OCI-LY3 (cell line): ENCODE results near the gene OSTF1.

ENCODE experiments used
- H2AFZ ChIP-seq: fragments of 200-600, 300-600 bp; shearing (Covaris generic); 2 replicates; pipeline ENCODE4 v1.6.0; 2014; ENCODE audit warnings: antibody characterized with exemption, low read depth, low read length
- H3K27ac ChIP-seq: fragments of 200-600, 300-600 bp; sonication (generic); 2 replicates; pipeline ENCODE4 v1.5.1; 2014; ENCODE audit warnings: mild to moderate bottlenecking, low read length, moderate library complexity, mixed read lengths
- H3K27me3 ChIP-seq: fragments of 200-600, 300-600 bp; sonication (generic); 2 replicates; pipeline ENCODE4 v1.6.1; 2014; ENCODE audit warnings: low read depth, low read length, mixed read lengths
- H3K36me3 ChIP-seq: fragments of 200-600, 300-600 bp; sonication (generic); replicated peaks from 2 replicates; pipeline ENCODE3; 2014; ENCODE audit warnings: low read depth, low read length, mixed read lengths
- H3K4me1 ChIP-seq: fragments of 300-600, 200-600 bp; sonication (generic); 2 replicates; pipeline ENCODE4 v1.6.1; 2014; ENCODE audit warnings: low read length, mixed read lengths
- H3K4me2 ChIP-seq: fragments of 200-600, 300-600 bp; sonication (generic); 2 replicates; pipeline ENCODE4 v1.6.1; 2014; ENCODE audit warnings: low read length, mixed read lengths
- H3K4me3 ChIP-seq: fragments of 300-600, 200-600 bp; sonication (generic); 2 replicates; pipeline ENCODE4 v1.5.1; 2014; ENCODE audit warnings: antibody characterized with exemption, mild to moderate bottlenecking, low read length, moderate library complexity
- H3K79me2 ChIP-seq: fragments of 300-600, 200-600 bp; shearing (Covaris generic); 2 replicates; pipeline ENCODE4 v1.6.1; 2014; ENCODE audit warnings: mild to moderate bottlenecking, low read length, mixed read lengths
- H3K9ac ChIP-seq: fragments of 300-600, 200-600 bp; shearing (Covaris generic); 2 replicates; pipeline ENCODE4 v1.6.0; 2014; ENCODE audit warnings: mild to moderate bottlenecking, low read length, moderate library complexity
- H3K9me3 ChIP-seq: fragments of 200-600, 300-600 bp; shearing (Covaris generic); 2 replicates; pipeline ENCODE4 v1.6.1; 2014; ENCODE audit warnings: low read length, mixed read lengths; ENCODE audit not compliant: insufficient read depth
- H4K20me1 ChIP-seq: fragments of 200-600, 300-600 bp; sonication (generic); 2 replicates; pipeline ENCODE4 v1.6.1; 2016; ENCODE audit warnings: low read length, mixed read lengths; ENCODE audit not compliant: insufficient read depth
- CTCF ChIP-seq: fragments of 200-600, 300-600 bp; sonication (generic); IDR thresholded peaks from 2 replicates; pipeline ENCODE4 v1.5.1; 2014; ENCODE audit warnings: antibody characterized with exemption, low read length, low read depth
- EZH2phosphoT487 ChIP-seq: fragments of 200-600 bp; shearing (Covaris generic); IDR thresholded peaks from 2 replicates; pipeline ENCODE4 v1.6.1; 2018; ENCODE audit warnings: antibody characterized with exemption, mixed run types, low read depth

OSTF1 gene

DNA sequence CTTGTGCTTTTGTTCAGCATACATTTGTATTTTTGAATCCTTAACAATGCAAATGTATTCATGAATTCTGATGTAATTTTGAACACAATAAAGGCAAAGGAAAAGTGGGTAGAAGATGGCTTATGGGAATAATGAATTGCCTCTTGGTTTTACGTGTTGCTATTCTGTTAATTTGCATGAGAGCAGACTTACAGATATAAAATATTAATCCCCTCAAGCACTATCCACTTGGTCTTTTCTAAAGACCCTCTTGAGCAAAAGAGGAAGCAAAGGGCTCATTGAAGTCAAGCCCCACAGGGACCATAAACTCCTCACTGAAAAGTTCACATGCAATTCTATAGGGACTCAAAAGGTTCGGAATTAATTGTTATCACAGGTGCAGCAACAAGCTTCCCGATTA is 51.9 kb downstream of the OSTF1 start:
- H2AFZ ChIP-seq: no peak overlapping the region
- H4K20me1 ChIP-seq: no peaks in the 10 kb centered on the region
- H3K9me3 ChIP-seq: no peaks in the 10 kb centered on the region
- no peak overlapping the region for H3K4me2 ChIP-seq
- H3K4me3 ChIP-seq: no peak overlapping the region
- no peaks in the 10 kb centered on the region for H3K27me3 ChIP-seq
- peaks cover 4% of the 10 kb centered on the region for H3K36me3 ChIP-seq
- TF ChIP-seq CTCF: no peak
- no peak for TF ChIP-seq EZH2phosphoT487
- no peak overlapping the region for H3K9ac ChIP-seq
- H3K79me2 ChIP-seq: no peaks in the 10 kb centered on the region
- H3K27ac ChIP-seq: no peak overlapping the region
- no peaks in the 10 kb centered on the region for H3K4me1 ChIP-seq

GRCh38 chr9:75142202-75142601 is 53.9 kb downstream of the OSTF1 start:
- Histone ChIP-seq H3K4me3 (no peak overlapping the region), H3K27ac (no peak overlapping the region), H3K36me3 (peaks cover 4% of the 10 kb centered on the region), H3K4me2 (no peak overlapping the region), H2AFZ (no peak overlapping the region), H3K9me3 (no peaks in the 10 kb centered on the region), H3K4me1 (no peaks in the 10 kb centered on the region), H3K79me2 (no peaks in the 10 kb centered on the region), H3K9ac (no peak overlapping the region), H4K20me1 (no peaks in the 10 kb centered on the region), H3K27me3 (no peaks in the 10 kb centered on the region)
- TF ChIP-seq CTCF (no peak), EZH2phosphoT487 (no peak)

DNA sequence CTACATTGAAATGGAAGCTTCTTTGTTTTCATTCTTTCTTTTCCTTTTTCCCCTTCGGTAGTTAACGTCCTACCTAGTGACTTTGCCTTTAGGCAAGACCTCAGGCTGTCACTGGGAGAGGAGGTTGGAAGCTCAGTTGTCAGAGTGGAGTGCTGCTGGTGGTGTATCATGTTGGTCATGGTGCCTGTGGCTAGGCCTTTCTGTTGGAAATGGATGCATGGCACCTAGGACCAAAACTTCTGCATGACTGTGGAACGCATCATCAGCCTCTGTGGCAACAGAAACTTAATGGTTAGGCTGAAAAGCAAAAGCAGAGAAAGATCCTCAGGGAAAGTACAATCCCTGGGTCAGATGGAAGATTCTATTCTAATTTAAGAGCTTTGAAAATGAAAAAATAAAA is 57.9 kb downstream of the OSTF1 start:
- no peak overlapping the region for H3K27ac ChIP-seq
- no peak overlapping the region for H3K4me3 ChIP-seq
- no peak overlapping the region for H2AFZ ChIP-seq
- H4K20me1 ChIP-seq: no peaks in the 10 kb centered on the region
- no peaks in the 10 kb centered on the region for H3K9me3 ChIP-seq
- no peak overlapping the region for H3K9ac ChIP-seq
- no peak for TF ChIP-seq EZH2phosphoT487
- TF ChIP-seq CTCF: no peak
- H3K79me2 ChIP-seq: no peaks in the 10 kb centered on the region
- no peak overlapping the region for H3K4me2 ChIP-seq
- no peaks in the 10 kb centered on the region for H3K4me1 ChIP-seq
- H3K27me3 ChIP-seq: no peaks in the 10 kb centered on the region
- H3K36me3 ChIP-seq: peaks cover 4% of the 10 kb centered on the region

GRCh38 chr9:75147638-75148037 is 59.3 kb downstream of the OSTF1 start:
- H3K9me3 ChIP-seq: no peaks in the 10 kb centered on the region
- TF ChIP-seq CTCF: no peak
- TF ChIP-seq EZH2phosphoT487: no peak
- no peak overlapping the region for H3K4me2 ChIP-seq
- H3K4me1 ChIP-seq: no peaks in the 10 kb centered on the region
- H3K27ac ChIP-seq: no peak overlapping the region
- H2AFZ ChIP-seq: no peak overlapping the region
- H3K79me2 ChIP-seq: no peaks in the 10 kb centered on the region
- H3K36me3 ChIP-seq: no peaks in the 10 kb centered on the region
- no peaks in the 10 kb centered on the region for H3K27me3 ChIP-seq
- no peaks in the 10 kb centered on the region for H4K20me1 ChIP-seq
- H3K4me3 ChIP-seq: no peak overlapping the region
- no peak overlapping the region for H3K9ac ChIP-seq
